Endothelial cell of umbilical vein (primary cell): ENCODE data around the gene OVOL2. TPM values are rescaled to one million over a fixed set of nuclear protein-coding genes. Genes with fewer than 3 reads are reported as not detected.

Experiments
- BruUV-seq: library from RNA; stranded (reverse); fragments of 400-500 nt; replicated peaks from 2 replicates; lab custom pipeline; 2021; lab: Mats Ljungman, UMichigan
- CTCF ChIA-PET: fragments of 300-600, 350-600 bp; sonication (Branson Sonifier 250); formaldehyde crosslinking; loops from one replicate; lab custom pipeline; 2021; ENCODE audit warnings: antibody characterized with exemption, inconsistent platforms; lab: Charles Lee
- POLR2A ChIA-PET: fragments of 300-600, 350-600 bp; sonication (Branson Sonifier 250); formaldehyde crosslinking; loops from one replicate; lab custom pipeline; 2021; ENCODE audit warnings: antibody characterized with exemption, inconsistent platforms; lab: Charles Lee
- DNase-seq: peaks from one replicate; pipeline ENCODE4 v3.0.0-alpha.2; 2011; ENCODE audit warnings: low read depth, low spot score
- FAIRE-seq: peaks from 2 replicates; lab custom pipeline; 2011; peaks lifted over from hg19 to GRCh38; lab: Jason Lieb, UNC
- H2AFZ ChIP-seq: 2 replicates; pipeline ENCODE4 v1.6.0; 2012; ENCODE audit warnings: low read depth, low read length, control low read depth, inconsistent platforms
- H3K27ac ChIP-seq: 2 replicates; pipeline ENCODE4 v1.5.1; 2011; ENCODE audit warnings: low read depth, mild to moderate bottlenecking, control low read depth, low read length, moderate library complexity; ENCODE audit not compliant: insufficient read depth
- H3K27me3 ChIP-seq, 2 experiments: 2 replicates each; pipeline versions ENCODE4 v1.6.0 to v1.6.1; 2011; ENCODE audit warnings: low read length in 2 of 2, mixed read lengths in 1 of 2; ENCODE audit not compliant: control insufficient read depth in 2 of 2, insufficient read depth in 2 of 2
- H3K36me3 ChIP-seq, 2 experiments: 2 replicates in 1 of 2; 3 replicates in 1 of 2; pipeline ENCODE4 v1.5.1; 2011; ENCODE audit warnings: low read length in 2 of 2, mild to moderate bottlenecking in 1 of 2, moderate library complexity in 1 of 2; ENCODE audit not compliant: control insufficient read depth in 2 of 2, insufficient read depth in 2 of 2; ENCODE audit errors: extremely low read depth in 1 of 2
- H3K4me1 ChIP-seq: 3 replicates; pipeline ENCODE4 v1.5.1; 2011; ENCODE audit warnings: mild to moderate bottlenecking, low read length; ENCODE audit not compliant: control insufficient read depth, insufficient read depth; ENCODE audit errors: extremely low read depth
- H3K4me2 ChIP-seq: 2 replicates; pipeline ENCODE4 v1.6.1; 2011; ENCODE audit warnings: low read length, control low read depth, mixed read lengths; ENCODE audit not compliant: insufficient read depth
- H3K4me3 ChIP-seq, 3 experiments: fragments of 200-600 bp in 1 of 3; sonication (generic), shearing (Covaris generic) in 1 of 3; replicated peaks in 1 of 3; 2 replicates each; pipeline ENCODE4 v1.5.1; 2011 to 2016; ENCODE audit warnings: control low read depth in 3 of 3, low read length in 3 of 3, mild to moderate bottlenecking in 2 of 3, inconsistent platforms in 1 of 3, low read depth in 1 of 3, moderate library complexity in 1 of 3; ENCODE audit not compliant: insufficient read depth in 1 of 3
- H3K79me2 ChIP-seq: 2 replicates; pipeline ENCODE4 v1.6.0; 2012; ENCODE audit warnings: low read length, inconsistent platforms; ENCODE audit not compliant: control insufficient read depth, insufficient read depth
- H3K9ac ChIP-seq: replicated peaks from 2 replicates; pipeline ENCODE3; 2011; ENCODE audit warnings: low read length, control low read depth; ENCODE audit not compliant: insufficient read depth; ENCODE audit errors: extremely low read depth
- H3K9me1 ChIP-seq: replicated peaks from 3 replicates; pipeline ENCODE4 v1.6.0; 2011; ENCODE audit warnings: mild to moderate bottlenecking, low read length; ENCODE audit not compliant: control insufficient read depth, insufficient read depth; ENCODE audit errors: extremely low read depth
- H3K9me3 ChIP-seq: replicated peaks from 2 replicates; pipeline ENCODE4 v1.5.1; 2012; ENCODE audit warnings: low read length, inconsistent platforms; ENCODE audit not compliant: control insufficient read depth, insufficient read depth
- H4K20me1 ChIP-seq: replicated peaks from 2 replicates; pipeline ENCODE3; 2011; ENCODE audit warnings: mild to moderate bottlenecking, low read length; ENCODE audit not compliant: control insufficient read depth, insufficient read depth; ENCODE audit errors: extremely low read depth
- EZH2 ChIP-seq: IDR thresholded peaks from 2 replicates; pipeline ENCODE4 v1.6.1; 2012; ENCODE audit warnings: borderline replicate concordance, low read depth, mild to moderate bottlenecking, moderate library complexity, low read length, inconsistent platforms; ENCODE audit not compliant: severe bottlenecking
- FOS ChIP-seq: IDR thresholded peaks from 2 replicates; pipeline ENCODE4 v1.6.1; 2011; ENCODE audit warnings: mild to moderate bottlenecking, low read length, moderate library complexity, borderline replicate concordance; ENCODE audit not compliant: insufficient read depth
- GATA2 ChIP-seq: IDR thresholded peaks from 2 replicates; pipeline ENCODE4 v1.7.0; 2011; ENCODE audit warnings: low read depth, mild to moderate bottlenecking, moderate library complexity, mixed read lengths, low read length; ENCODE audit not compliant: insufficient read length, insufficient read depth
- JUN ChIP-seq: IDR thresholded peaks from 2 replicates; pipeline ENCODE4 v1.6.1; 2011; ENCODE audit warnings: borderline replicate concordance, low read depth; ENCODE audit not compliant: insufficient read length, insufficient read depth
- MAX ChIP-seq: IDR thresholded peaks from 2 replicates; pipeline ENCODE4 v1.6.1; 2011; ENCODE audit not compliant: insufficient read depth, insufficient read length
- MYC ChIP-seq: IDR thresholded peaks from one replicate; pipeline ENCODE4 v1.6.1; 2011; ENCODE audit warnings: mild to moderate bottlenecking, low read depth, low read length
- POLR2A ChIP-seq: IDR thresholded peaks from 2 replicates; pipeline ENCODE4 v1.6.1; 2012; ENCODE audit warnings: low read depth, mild to moderate bottlenecking, control low read depth, low read length
- POLR2AphosphoS5 ChIP-seq: IDR thresholded peaks from 2 replicates; pipeline ENCODE4 v1.6.1; 2012; ENCODE audit warnings: low read depth, mild to moderate bottlenecking, control low read depth, low read length, moderate library complexity; ENCODE audit not compliant: insufficient read depth
- dilution Hi-C: fragments of 300-500 bp; cut with MboI; formaldehyde crosslinking; loops from one replicate; pipeline ENCODE4 v1.15.0; 2019; ENCODE audit warnings: low sequenced_read_pairs; ENCODE audit not compliant: extremely low pct_ligation_motif_present
- intact Hi-C: fragments of 100-400 bp; cut with micrococcal nuclease; formaldehyde crosslinking; loops from one replicate; pipeline ENCODE4 v1.10.0; 2022
- polyA plus RNA-seq, 4 experiments: library from polyadenylated mRNA; depleted of rRNA in 3 of 4; stranded (reverse) in 3 of 4; unstranded in 1 of 4; fragments of >200 nt; gene quantifications; 2 replicates each; pipeline versions ENCODE4 v1.2.1 to v1.2.3, GENCODE V29; 2011 to 2012; ENCODE audit warnings: missing spikeins in 1 of 4
- total RNA-seq: library from RNA; stranded (reverse); gene quantifications from 2 replicates; pipeline ENCODE4 v1.2.3, GENCODE V29; 2021
- TF ChIP-seq, protein P1 (sequence below), 2 donors: IDR thresholded peaks; 1 replicate in 1 of 2; 2 replicates in 1 of 2; pipeline ENCODE4 v1.5.1; 2011; ENCODE audit warnings: low read length in 2 of 2, mild to moderate bottlenecking in 2 of 2, moderate library complexity in 2 of 2, control low read depth in 1 of 2, inconsistent platforms in 1 of 2, low read depth in 1 of 2; ENCODE audit not compliant: insufficient read depth in 1 of 2; ENCODE audit errors: extremely low read depth in 1 of 2

The OVOL2 gene
- total and polyA plus RNA-seq, 2 donors (not counting 3 experiments of a cell fraction or from before 2014, with no cell fraction given) = not detected

DNA sequence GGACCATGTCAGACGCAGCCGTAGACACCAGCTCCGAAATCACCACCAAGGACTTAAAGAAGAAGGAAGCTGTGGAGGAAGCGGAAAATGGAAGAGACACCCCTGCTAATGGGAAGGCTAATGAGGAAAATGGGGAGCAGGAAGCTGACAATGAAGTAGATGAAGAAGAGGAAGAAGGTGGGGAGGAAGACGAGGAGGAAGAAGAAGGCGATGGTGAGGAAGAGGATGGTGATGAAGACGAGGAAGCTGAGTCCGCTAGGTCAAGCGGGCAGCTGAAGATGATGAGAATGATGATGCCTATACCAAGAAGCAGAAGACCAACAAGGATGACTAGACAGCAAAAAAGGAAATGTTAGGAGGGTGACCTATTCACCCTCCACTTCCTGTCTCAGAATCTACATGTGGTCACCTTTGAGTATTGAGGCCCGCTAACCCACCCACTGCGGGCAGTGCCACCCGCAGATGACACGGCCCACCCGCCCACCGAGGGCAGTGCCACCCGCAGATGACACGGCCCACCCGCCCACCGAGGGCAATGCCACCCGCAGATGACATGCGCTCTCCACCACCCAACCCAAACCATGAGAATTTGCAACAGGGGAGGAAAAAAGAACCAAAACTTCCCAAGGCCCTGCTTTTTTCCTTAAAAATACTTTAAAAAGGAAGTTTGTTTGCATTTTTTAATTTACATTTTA, 45.6 kb downstream of the OVOL2 start:
- H3K36me3 ChIP-seq = no peaks in the 10 kb centered on the region
- ChIA-PET POLR2A (no interaction called here), CTCF (no interaction called here)
- H3K79me2 ChIP-seq = no peaks in the 10 kb centered on the region
- H3K9me3 ChIP-seq = no peaks in the 10 kb centered on the region
- intact Hi-C loops = no loop called here
- no peak overlapping the region for H3K4me2 ChIP-seq
- DNase-seq (no peak), FAIRE-seq (no peak)
- no peak overlapping the region for H2AFZ ChIP-seq
- no peaks in the 10 kb centered on the region for H3K27me3 ChIP-seq
- no peak overlapping the region for H3K27ac ChIP-seq
- TF ChIP-seq MAX (no peak), EZH2 (no peak), POLR2A (no peak), FOS (no peak)
- H3K4me1 ChIP-seq = no peaks in the 10 kb centered on the region
- H3K9me1 ChIP-seq = no peaks in the 10 kb centered on the region
- no peak overlapping the region for H3K4me3 ChIP-seq
- H4K20me1 ChIP-seq = no peaks in the 10 kb centered on the region
- dilution Hi-C loops = no loop called here
- no peak overlapping the region for H3K9ac ChIP-seq
- no TSS peak for BruUV-seq

- H3K4me3 ChIP-seq = no peak overlapping the region
- H3K9me1 ChIP-seq = no peaks in the 10 kb centered on the region
- no peaks in the 10 kb centered on the region for H3K4me1 ChIP-seq
- H3K4me2 ChIP-seq = no peak overlapping the region
- intact Hi-C loops = no loop called here
- no peaks in the 10 kb centered on the region for H3K9me3 ChIP-seq
- no TSS peak for BruUV-seq
- no peaks in the 10 kb centered on the region for H3K36me3 ChIP-seq
- no peak overlapping the region for H3K9ac ChIP-seq
- FAIRE-seq = no peak
- H3K79me2 ChIP-seq = no peaks in the 10 kb centered on the region
- dilution Hi-C loops = no loop called here
- H3K27ac ChIP-seq = no peak overlapping the region
- CTCF ChIA-PET = no interaction called here
- TF ChIP-seq MYC (no peak), JUN (no peak), GATA2 (no peak), POLR2AphosphoS5 (no peak), POLR2A (no peak), MAX (no peak)
- TF ChIP-seq, protein P1, sequence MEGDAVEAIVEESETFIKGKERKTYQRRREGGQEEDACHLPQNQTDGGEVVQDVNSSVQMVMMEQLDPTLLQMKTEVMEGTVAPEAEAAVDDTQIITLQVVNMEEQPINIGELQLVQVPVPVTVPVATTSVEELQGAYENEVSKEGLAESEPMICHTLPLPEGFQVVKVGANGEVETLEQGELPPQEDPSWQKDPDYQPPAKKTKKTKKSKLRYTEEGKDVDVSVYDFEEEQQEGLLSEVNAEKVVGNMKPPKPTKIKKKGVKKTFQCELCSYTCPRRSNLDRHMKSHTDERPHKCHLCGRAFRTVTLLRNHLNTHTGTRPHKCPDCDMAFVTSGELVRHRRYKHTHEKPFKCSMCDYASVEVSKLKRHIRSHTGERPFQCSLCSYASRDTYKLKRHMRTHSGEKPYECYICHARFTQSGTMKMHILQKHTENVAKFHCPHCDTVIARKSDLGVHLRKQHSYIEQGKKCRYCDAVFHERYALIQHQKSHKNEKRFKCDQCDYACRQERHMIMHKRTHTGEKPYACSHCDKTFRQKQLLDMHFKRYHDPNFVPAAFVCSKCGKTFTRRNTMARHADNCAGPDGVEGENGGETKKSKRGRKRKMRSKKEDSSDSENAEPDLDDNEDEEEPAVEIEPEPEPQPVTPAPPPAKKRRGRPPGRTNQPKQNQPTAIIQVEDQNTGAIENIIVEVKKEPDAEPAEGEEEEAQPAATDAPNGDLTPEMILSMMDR (IDR thresholded peaks at IDR 0.05; ENCODE audit: extremely low read depth in 1 of 2, insufficient read depth in 1 of 2, low read depth in 1 of 2, low read length in 2 of 2) = no peak
- DNase-seq = no peak
- no peak overlapping the region for H2AFZ ChIP-seq
- POLR2A ChIA-PET = no interaction called here
- H3K27me3 ChIP-seq = no peaks in the 10 kb centered on the region
- no peaks in the 10 kb centered on the region for H4K20me1 ChIP-seq
These were observed 46.2 kb downstream of the OVOL2 start for GRCh38 chr20:18011482-18011881.
